HepG2 (cell line): ENCODE results near the gene CDCP1. TPM values are rescaled to one million over a fixed set of nuclear protein-coding genes. Genes with fewer than 3 reads are reported as not detected.

Experiments used
- ATAC-seq: fragments of 200-7000 bp; cut with Tn5 transposase; 3 replicates; pipeline ENCODE4 v1.9.1; 2020; ENCODE audit warnings: mild to moderate bottlenecking, moderate library complexity
- BruUV-seq: library from RNA; stranded (reverse); fragments of 400-500 nt; replicated peaks from 2 replicates; lab custom pipeline; 2021; lab: Mats Ljungman, UMichigan
- CTCF ChIA-PET: fragments of 300-600 bp; formaldehyde crosslinking; extraction: SDS; loops from one replicate; lab custom pipeline; 2021; ENCODE audit warnings: low total read pairs, inconsistent platforms, low intra/inter-chr PET ratio; lab: Yijun Ruan, JAX
- POLR2A ChIA-PET: fragments of 350-600 bp; sonication (Branson Sonifier 250); formaldehyde crosslinking; loops from one replicate; lab custom pipeline; 2020; ENCODE audit warnings: antibody characterized with exemption, inconsistent platforms; lab: Yijun Ruan, JAX
- DNase-seq: peaks from one replicate; pipeline ENCODE4 v3.0.0-alpha.2; 2015; ENCODE audit warnings: low spot score
- FAIRE-seq: peaks from 3 replicates; lab custom pipeline; 2011; peaks lifted over from hg19 to GRCh38; lab: Jason Lieb, UNC
- H2AFZ ChIP-seq: one replicate; pipeline ENCODE4 v1.6.1; 2011; ENCODE audit warnings: low read length, inconsistent platforms
- H3K27ac ChIP-seq: fragments of 300-600 bp; 3 replicates; pipeline ENCODE4 v1.8.0; 2011; ENCODE audit warnings: mixed run types, mild to moderate bottlenecking, mixed read lengths, low read length, inconsistent platforms; ENCODE audit not compliant: insufficient read depth; ENCODE audit errors: extremely low read length
- H3K27me3 ChIP-seq, 2 experiments: fragments of 200-600 bp in 1 of 2; 2 replicates in 1 of 2; 3 replicates in 1 of 2; pipeline versions ENCODE4 v1.6.0 to v1.8.0; 2011; ENCODE audit warnings: low read length in 2 of 2, mild to moderate bottlenecking in 2 of 2, moderate library complexity in 2 of 2, inconsistent platforms in 1 of 2; ENCODE audit not compliant: insufficient read depth in 2 of 2, control insufficient read depth in 1 of 2
- H3K36me3 ChIP-seq, 2 experiments: fragments of 200-600 bp in 1 of 2; replicated peaks in 1 of 2; 2 replicates in 1 of 2; 3 replicates in 1 of 2; pipeline versions ENCODE4 v1.5.1 to v1.8.0; 2011; ENCODE audit warnings: low read length in 2 of 2, inconsistent platforms in 1 of 2; ENCODE audit not compliant: insufficient read depth in 2 of 2, control insufficient read depth in 1 of 2
- H3K4me1 ChIP-seq: 2 replicates; pipeline ENCODE4 v1.5.1; 2012; ENCODE audit warnings: low read length, inconsistent platforms; ENCODE audit not compliant: insufficient read depth
- H3K4me2 ChIP-seq: 2 replicates; pipeline ENCODE4 v1.6.0; 2011; ENCODE audit warnings: low read depth, low read length, inconsistent platforms
- H3K4me3 ChIP-seq, 3 experiments: fragments of 200-600 bp in 1 of 3; sonication (generic), shearing (Covaris generic) in 1 of 3; replicated peaks in 1 of 3; 2 replicates each; pipeline ENCODE4 v1.5.1; 2011 to 2016; ENCODE audit warnings: low read length in 3 of 3, inconsistent platforms in 2 of 3, low read depth in 2 of 3, mild to moderate bottlenecking in 2 of 3, control low read depth in 1 of 3, mixed read lengths in 1 of 3; ENCODE audit not compliant: insufficient read depth in 1 of 3
- H3K79me2 ChIP-seq: one replicate; pipeline ENCODE4 v1.6.1; 2011; ENCODE audit warnings: low read length, inconsistent platforms; ENCODE audit not compliant: insufficient read depth
- H3K9ac ChIP-seq: 2 replicates; pipeline ENCODE4 v1.6.0; 2011; ENCODE audit warnings: mild to moderate bottlenecking, low read depth, low read length, inconsistent platforms; ENCODE audit not compliant: insufficient read depth
- H3K9me3 ChIP-seq: 2 replicates; pipeline ENCODE4 v1.5.1; 2012; ENCODE audit warnings: mild to moderate bottlenecking, low read length
- H4K20me1 ChIP-seq: 2 replicates; pipeline ENCODE4 v1.6.0; 2011; ENCODE audit warnings: inconsistent platforms, mild to moderate bottlenecking, low read length, moderate library complexity; ENCODE audit not compliant: insufficient read depth
- ADNP ChIP-seq: sonication (generic); formaldehyde crosslinking; IDR thresholded peaks from 2 replicates; pipeline ENCODE4 v1.4.0; 2020; ENCODE audit warnings: missing genetic modification reagents
- DZIP1 ChIP-seq: sonication (generic); formaldehyde crosslinking; IDR thresholded peaks from 2 replicates; pipeline ENCODE4 v1.5.0; 2020; ENCODE audit warnings: mild to moderate bottlenecking, missing genetic modification reagents
- EP300 ChIP-seq, 3 experiments: sonication (generic) in 1 of 3; formaldehyde crosslinking in 1 of 3; IDR thresholded peaks; 2 replicates each; pipeline versions ENCODE4 v1.5.1 to v1.6.1; 2011 to 2020; ENCODE audit warnings: low read depth in 2 of 3, low read length in 2 of 3, borderline replicate concordance in 1 of 3, improper control_type of control experiment in 1 of 3, mild to moderate bottlenecking in 1 of 3, missing genetic modification reagents in 1 of 3, moderate library complexity in 1 of 3
- MEF2D ChIP-seq: sonication (generic); formaldehyde crosslinking; IDR thresholded peaks from 2 replicates; pipeline ENCODE4 v1.5.1; 2020; ENCODE audit warnings: mild to moderate bottlenecking, missing genetic modification reagents
- ZBTB33 ChIP-seq: sonication (generic); formaldehyde crosslinking; IDR thresholded peaks from 2 replicates; pipeline ENCODE4 v1.4.0; 2020; ENCODE audit warnings: missing genetic modification reagents
- ZNF12 ChIP-seq: sonication (generic); formaldehyde crosslinking; IDR thresholded peaks from 2 replicates; pipeline ENCODE4 v1.5.0; 2020; ENCODE audit warnings: missing genetic modification reagents
- ZNF275 ChIP-seq: sonication (generic); formaldehyde crosslinking; IDR thresholded peaks from 2 replicates; pipeline ENCODE4 v1.8.0; 2022; ENCODE audit warnings: missing genetic modification reagents, mild to moderate bottlenecking, inconsistent platforms, borderline replicate concordance
- ZNF563 ChIP-seq: sonication (generic); formaldehyde crosslinking; IDR thresholded peaks from 2 replicates; pipeline ENCODE4 v1.8.0; 2022; ENCODE audit warnings: mild to moderate bottlenecking, moderate library complexity, missing genetic modification reagents
- WGBS: methylation state at CpG from one replicate; pipeline ENCODE4 v1.1.6; 2017; ENCODE audit warnings: low lambda C conversion rate; 5-methylcytosine and 5-hydroxymethylcytosine counted together
- in situ Hi-C: cut with HindIII; loops from 2 replicates; pipeline ENCODE4 v1.10.0; 2017; ENCODE audit warnings: low pct_unique_long_range_greater_than_20kb; ENCODE audit not compliant: extremely low pct_ligation_motif_present
- intact Hi-C: fragments of 100-400 bp; cut with micrococcal nuclease; formaldehyde crosslinking; loops from one replicate; pipeline ENCODE4 v1.10.0; 2022; ENCODE audit not compliant: unreplicated experiment
- polyA plus RNA-seq, 8 experiments: library from polyadenylated mRNA; depleted of rRNA in 3 of 8; stranded (reverse) in 7 of 8; unstranded in 1 of 8; fragments of >200 nt; fragmentation: Illumina TruSeq in 4 of 8; extraction: Trizol in 4 of 8; gene quantifications; 2 replicates each; pipeline versions ENCODE4 v1.2.1 to v1.2.3, GENCODE V29; 2011 to 2016; ENCODE audit warnings: low read depth in 4 of 8, missing spikeins in 1 of 8, mixed read lengths in 1 of 8; ENCODE audit not compliant: insufficient read depth in 1 of 8
- total RNA-seq, 5 experiments: library from RNA; depleted of rRNA; stranded (reverse); fragments of >200 nt; fragmentation: Illumina TruSeq; extraction: Trizol; gene quantifications; 2 replicates each; pipeline ENCODE4 v1.2.3, GENCODE V29; 2016; ENCODE audit warnings: low read depth in 1 of 5

Gene CDCP1
- total and polyA plus RNA-seq, 2 of the 13 experiments (the other 11 are each of a cell fraction or from before 2014, with no cell fraction given), result 0.11 to 0.18 TPM

GRCh38 chr3:45167011-45167911, 21.1 kb upstream of the CDCP1 start:
- no peak overlapping the region for H2AFZ ChIP-seq
- ATAC-seq (no peak), DNase-seq (no peak), FAIRE-seq (no peak)
- no peak for TF ChIP-seq ZNF563 (CRISPR knock-in tag)
- 0 out of 2 replicates have a peak, but pooled peaks have one; percentile 34 for TF ChIP-seq ZBTB33 (CRISPR knock-in tag)
- no peaks in the 10 kb centered on the region for H3K79me2 ChIP-seq
- H3K27me3 ChIP-seq, result peaks cover 1 to 5% of the 10 kb centered on the region in 2 experiments; a peak in 2 of 5 replicates
- no peaks in the 10 kb centered on the region for H3K4me1 ChIP-seq
- H4K20me1 ChIP-seq, result no peaks in the 10 kb centered on the region
- no peak overlapping the region for H3K9ac ChIP-seq
- in situ Hi-C loops, result no loop called here
- H3K36me3 ChIP-seq, result no peaks in the 10 kb centered on the region
- CTCF ChIA-PET, result no interaction called here
- BruUV-seq, result no TSS peak
- no peaks in the 10 kb centered on the region for H3K9me3 ChIP-seq
- no peak overlapping the region for H3K4me3 ChIP-seq
- POLR2A ChIA-PET, result no interaction called here
- 65% methylated on average over 23 of the region's 23 CpGs for WGBS
- no peak overlapping the region for H3K27ac ChIP-seq
- intact Hi-C loops, result no loop called here
- no peak overlapping the region for H3K4me2 ChIP-seq

- Histone ChIP-seq H3K9ac (no peak overlapping the region), H4K20me1 (no peaks in the 10 kb centered on the region), H2AFZ (no peak overlapping the region), H3K36me3 (no peaks in the 10 kb centered on the region), H3K4me2 (no peak overlapping the region), H3K4me3 (no peak overlapping the region)
- no TSS peak for BruUV-seq
- POLR2A ChIA-PET, result no interaction called here
- ATAC-seq, result no peak
- intact Hi-C loops, result no loop called here
- no peak for DNase-seq
- TF ChIP-seq ADNP (no peak), ZNF12 (CRISPR knock-in tag) (no peak), DZIP1 (CRISPR knock-in tag) (no peak), MEF2D (CRISPR knock-in tag) (no peak), ZNF275 (no peak), EP300 (IDR thresholded peaks at IDR 0.05; ENCODE audit: low read depth in 2 of 2, low read length in 2 of 2) (no peak), EP300 (CRISPR knock-in tag; IDR thresholded peaks at IDR 0.05; ENCODE audit: borderline replicate concordance) (no peak)
- TF ChIP-seq, all 625 proteins: peak for 0
- FAIRE-seq, result no peak
- Histone ChIP-seq H3K4me1 (no peaks in the 10 kb centered on the region), H3K79me2 (no peaks in the 10 kb centered on the region), H3K27ac (no peak overlapping the region), H3K27me3 (peaks cover 1 to 5% of the 10 kb centered on the region in 2 experiments; a peak in 2 of 5 replicates), H3K9me3 (no peaks in the 10 kb centered on the region)
- in situ Hi-C loops, result no loop called here
- CTCF ChIA-PET, result no interaction called here
- WGBS, result 20% methylated on average over 3 of the region's 3 CpGs
These were observed 20.2 kb upstream of the CDCP1 start for GRCh38 chr3:45166321-45166879.
